CD4-positive, alpha-beta T cell (primary cell): ENCODE results near the gene MMP11. TPM values are rescaled to one million over a fixed set of nuclear protein-coding genes. Genes with fewer than 3 reads are reported as not detected.

Source experiments
- ATAC-seq: fragments of 200-7000 bp; cut with Tn5 transposase; one replicate; pipeline ENCODE4 v1.10.0; 2022; ENCODE audit warnings: mild to moderate bottlenecking; ENCODE audit not compliant: poor library complexity
- CTCF ChIA-PET: fragments of 350-600 bp; sonication (Branson Sonifier 250); formaldehyde crosslinking; loops from one replicate; lab custom pipeline; 2021; ENCODE audit warnings: antibody characterized with exemption, inconsistent platforms; lab: Charles Lee
- POLR2A ChIA-PET: fragments of 350-600 bp; sonication (Branson Sonifier 250); formaldehyde crosslinking; loops from one replicate; lab custom pipeline; 2021; ENCODE audit warnings: antibody characterized with exemption, inconsistent platforms; lab: Charles Lee
- DNase-seq, 14 experiments: peaks; one replicate each; pipeline ENCODE4 v3.0.0-alpha.2; 2013 to 2020; ENCODE audit warnings: mixed read lengths in 2 of 14
- H3K27ac ChIP-seq, 2 donors: one replicate each; pipeline versions ENCODE4 v1.5.1 to v1.7.0; 2013; ENCODE audit warnings: low read length in 2 of 2, low read depth in 1 of 2, mild to moderate bottlenecking in 1 of 2
- H3K27me3 ChIP-seq, 2 experiments: 1 replicate in 1 of 2; 2 replicates in 1 of 2; pipeline versions ENCODE4 v1.6.1 to v1.7.0; 2013; ENCODE audit warnings: low read length in 2 of 2, control low read depth in 1 of 2, mild to moderate bottlenecking in 1 of 2, moderate library complexity in 1 of 2; ENCODE audit not compliant: insufficient read depth in 2 of 2, control insufficient read depth in 1 of 2
- H3K36me3 ChIP-seq: one replicate; pipeline ENCODE4 v1.6.1; 2013; ENCODE audit warnings: low read length, control low read depth; ENCODE audit not compliant: insufficient read depth
- H3K4me1 ChIP-seq: one replicate; pipeline ENCODE4 v1.6.1; 2013; ENCODE audit warnings: low read length, control low read depth; ENCODE audit not compliant: insufficient read depth
- H3K4me3 ChIP-seq: one replicate; pipeline ENCODE4 v1.5.1; 2013; ENCODE audit warnings: mild to moderate bottlenecking, low read length, moderate library complexity
- H3K9me3 ChIP-seq, 2 experiments: 1 replicate in 1 of 2; 2 replicates in 1 of 2; pipeline versions ENCODE4 v1.6.1 to v1.7.0; 2013; ENCODE audit warnings: low read length in 2 of 2, mild to moderate bottlenecking in 2 of 2, control low read depth in 1 of 2, moderate library complexity in 1 of 2; ENCODE audit not compliant: control insufficient read depth in 1 of 2, insufficient read depth in 1 of 2
- H3K27ac Mint-ChIP-seq: one replicate; pipeline ENCODE4 v1.8.0; 2020; ENCODE audit warnings: mixed read lengths
- H3K27me3 Mint-ChIP-seq: one replicate; pipeline ENCODE4 v1.8.0; 2021; ENCODE audit warnings: mixed read lengths
- H3K36me3 Mint-ChIP-seq: one replicate; pipeline ENCODE4 v1.8.0; 2021; ENCODE audit warnings: low read depth, mixed read lengths
- H3K4me1 Mint-ChIP-seq: one replicate; pipeline ENCODE4 v1.8.0; 2021; ENCODE audit warnings: low read depth, mixed read lengths
- H3K4me3 Mint-ChIP-seq: one replicate; pipeline ENCODE4 v1.8.0; 2020; ENCODE audit warnings: mild to moderate bottlenecking, mixed read lengths
- H3K9me3 Mint-ChIP-seq: one replicate; pipeline ENCODE4 v1.8.0; 2020; ENCODE audit warnings: mixed read lengths
- intact Hi-C, 2 experiments: fragments of 100-400 bp; cut with DNase I in 1 of 2; cut with micrococcal nuclease in 1 of 2; formaldehyde crosslinking; loops; one replicate each; pipeline versions ENCODE4 v1.15.1 to v1.9.0; 2023 to 2025; cut with DNase I, micrococcal nuclease
- total RNA-seq, 174 experiments: library from RNA in 2 of 174; stranded (reverse) in 2 of 174; gene quantifications; one replicate each; pipeline ENCODE4 v1.2.3 and lab custom pipeline; 2021 to 2026
- TF ChIP-seq, protein P1 (sequence below): fragments of 200-600 bp; IDR thresholded peaks from one replicate; pipeline ENCODE4 v1.8.0; 2022; ENCODE audit warnings: antibody characterized with exemption, mild to moderate bottlenecking

MMP11 gene
- total RNA-seq, 2 experiments from 2014 or later = 2.3 to 2.4 TPM

DNA sequence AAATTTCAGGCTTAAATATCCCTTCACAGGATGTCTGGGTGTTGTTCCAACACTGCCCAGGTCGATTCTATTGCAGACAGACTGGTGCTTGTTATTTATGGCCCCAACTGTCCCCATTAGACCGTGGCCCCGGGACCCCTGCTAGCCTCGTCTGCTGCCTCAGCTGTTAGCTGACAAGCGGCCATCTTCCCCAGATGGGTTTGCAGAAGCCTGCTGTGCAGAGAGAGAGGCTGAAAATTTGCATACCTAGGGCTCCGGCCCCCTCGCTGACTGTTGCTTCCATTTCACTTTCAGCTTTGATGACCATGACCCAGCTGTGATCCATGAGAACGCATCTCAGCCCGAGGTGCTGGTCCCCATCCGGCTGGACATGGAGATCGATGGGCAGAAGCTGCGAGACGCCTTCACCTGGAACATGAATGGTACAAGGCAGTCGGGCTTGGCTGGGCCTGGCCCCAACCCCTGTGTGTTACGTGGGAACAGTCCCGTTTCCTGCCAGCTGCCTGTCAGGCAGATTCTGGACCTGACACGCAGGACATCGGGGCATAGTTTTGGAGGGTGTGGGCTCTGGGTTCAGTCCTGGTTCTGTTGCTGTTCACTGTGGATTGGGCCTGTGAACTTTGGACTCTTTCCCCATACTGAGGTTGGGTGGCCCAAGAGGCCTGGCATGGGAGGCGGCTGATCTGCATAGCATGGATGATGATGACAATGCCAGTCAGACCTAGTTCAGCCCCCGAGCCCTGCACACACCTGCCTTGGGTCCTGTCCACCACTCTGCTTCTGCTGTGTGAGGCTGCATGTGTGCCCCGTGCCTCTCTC, 30.6 kb downstream of the MMP11 start:
- Histone ChIP-seq H3K36me3 (peaks cover 68% of the 10 kb centered on the region), H3K27ac (no peak overlapping the region), H3K27me3 (no peaks in the 10 kb centered on the region), H3K9me3 (no peaks in the 10 kb centered on the region), H3K4me1 (no peaks in the 10 kb centered on the region), H3K4me3 (no peak overlapping the region)
- H3K9me3 Mint-ChIP-seq = no peaks in the 10 kb centered on the region
- DNase-seq = no peak
- no peak overlapping the region for H3K27ac Mint-ChIP-seq
- H3K4me3 Mint-ChIP-seq = no peak overlapping the region
- ChIA-PET CTCF (no interaction called here), POLR2A (no interaction called here)
- ATAC-seq = no peak
- TF ChIP-seq, protein P1, sequence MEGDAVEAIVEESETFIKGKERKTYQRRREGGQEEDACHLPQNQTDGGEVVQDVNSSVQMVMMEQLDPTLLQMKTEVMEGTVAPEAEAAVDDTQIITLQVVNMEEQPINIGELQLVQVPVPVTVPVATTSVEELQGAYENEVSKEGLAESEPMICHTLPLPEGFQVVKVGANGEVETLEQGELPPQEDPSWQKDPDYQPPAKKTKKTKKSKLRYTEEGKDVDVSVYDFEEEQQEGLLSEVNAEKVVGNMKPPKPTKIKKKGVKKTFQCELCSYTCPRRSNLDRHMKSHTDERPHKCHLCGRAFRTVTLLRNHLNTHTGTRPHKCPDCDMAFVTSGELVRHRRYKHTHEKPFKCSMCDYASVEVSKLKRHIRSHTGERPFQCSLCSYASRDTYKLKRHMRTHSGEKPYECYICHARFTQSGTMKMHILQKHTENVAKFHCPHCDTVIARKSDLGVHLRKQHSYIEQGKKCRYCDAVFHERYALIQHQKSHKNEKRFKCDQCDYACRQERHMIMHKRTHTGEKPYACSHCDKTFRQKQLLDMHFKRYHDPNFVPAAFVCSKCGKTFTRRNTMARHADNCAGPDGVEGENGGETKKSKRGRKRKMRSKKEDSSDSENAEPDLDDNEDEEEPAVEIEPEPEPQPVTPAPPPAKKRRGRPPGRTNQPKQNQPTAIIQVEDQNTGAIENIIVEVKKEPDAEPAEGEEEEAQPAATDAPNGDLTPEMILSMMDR = no peak
- intact Hi-C loops = no loop called here
- H3K36me3 Mint-ChIP-seq = peaks cover 87% of the 10 kb centered on the region
- H3K27me3 Mint-ChIP-seq = no peaks in the 10 kb centered on the region
- H3K4me1 Mint-ChIP-seq = no peaks in the 10 kb centered on the region

DNA sequence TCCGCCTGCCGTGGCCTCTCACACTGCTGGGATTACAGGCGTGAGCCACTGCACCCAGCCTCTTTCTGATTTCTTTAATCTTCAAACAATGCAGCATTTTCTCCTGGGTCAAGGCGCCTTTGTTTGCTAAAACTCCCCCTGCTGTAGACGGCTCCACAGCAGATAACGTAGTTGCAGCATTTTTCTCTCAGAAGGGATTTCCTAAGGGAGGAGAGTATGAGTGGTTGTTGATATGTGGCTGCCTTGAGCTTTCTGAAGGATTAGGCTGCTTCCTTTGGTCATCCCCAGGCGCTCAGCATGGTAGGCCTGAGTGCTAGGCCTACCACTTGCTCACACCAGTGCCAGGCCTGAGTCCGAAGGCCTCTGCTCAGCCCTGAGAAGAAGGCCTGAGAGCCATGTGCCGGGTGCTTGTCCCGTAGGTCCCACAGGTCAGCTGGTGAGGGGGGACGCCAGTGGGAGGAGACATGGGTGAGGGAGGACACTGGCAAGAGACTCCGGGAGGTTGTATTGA, 32.2 kb downstream of the MMP11 start:
- H3K27ac Mint-ChIP-seq = no peak overlapping the region
- no peak overlapping the region for H3K4me3 ChIP-seq

GRCh38 chr22:23806837-23807236, 34.2 kb downstream of the MMP11 start:
- Mint-ChIP-seq H3K36me3 (peaks cover 70% of the 10 kb centered on the region), H3K9me3 (no peaks in the 10 kb centered on the region), H3K27me3 (no peaks in the 10 kb centered on the region), H3K4me3 (no peak overlapping the region), H3K27ac (no peak overlapping the region), H3K4me1 (no peaks in the 10 kb centered on the region)
- DNase-seq (no peak), ATAC-seq (no peak)
- TF ChIP-seq, protein P1 = no peak
- H3K27ac ChIP-seq = no peak overlapping the region
- H3K9me3 ChIP-seq = no peaks in the 10 kb centered on the region
- POLR2A ChIA-PET = no interaction called here
- H3K36me3 ChIP-seq = peaks cover 55% of the 10 kb centered on the region
- CTCF ChIA-PET = no interaction called here
- no peak overlapping the region for H3K4me3 ChIP-seq
- H3K4me1 ChIP-seq = no peaks in the 10 kb centered on the region
- intact Hi-C loops = no loop called here
- no peaks in the 10 kb centered on the region for H3K27me3 ChIP-seq

More for the DNA sequence above, 32.2 kb downstream of the MMP11 start:
- Mint-ChIP-seq H3K27me3 (no peaks in the 10 kb centered on the region), H3K4me3 (no peak overlapping the region), H3K4me1 (no peaks in the 10 kb centered on the region), H3K9me3 (no peaks in the 10 kb centered on the region), H3K36me3 (peaks cover 75% of the 10 kb centered on the region)
- TF ChIP-seq, protein P1 = no peak
- no peaks in the 10 kb centered on the region for H3K4me1 ChIP-seq
- H3K36me3 ChIP-seq = peaks cover 66% of the 10 kb centered on the region
- intact Hi-C loops = no loop called here
- no peak for ATAC-seq
- no peak for DNase-seq
- H3K27me3 ChIP-seq = no peaks in the 10 kb centered on the region
- ChIA-PET POLR2A (no interaction called here), CTCF (interaction anchor here (0.6 kb wide), 1 partner anchor 52 kb away, joined by 3 read pairs; the partner anchor contains the start of gene SLC2A11)
- no peaks in the 10 kb centered on the region for H3K9me3 ChIP-seq
- H3K27ac ChIP-seq = no peak overlapping the region
